Duodenal mucosa (tissue), 2 donors: ENCODE measurements around the gene PSG6.
"Not testable (repeated sequence)": the region's sequence is repeated elsewhere in the genome, so short reads cannot be mapped to it uniquely, and the experiment has no call there.

Source experiments
- H3K27ac ChIP-seq: one replicate; pipeline ENCODE4 v1.7.0; 2013; ENCODE audit warnings: low read depth, low read length
- H3K27me3 ChIP-seq, 2 donors: one replicate each; pipeline ENCODE4 v1.7.0; 2013; ENCODE audit warnings: low read length in 2 of 2, control low read depth in 1 of 2; ENCODE audit not compliant: insufficient read depth in 2 of 2, control insufficient read depth in 1 of 2
- H3K36me3 ChIP-seq, 2 donors: one replicate each; pipeline ENCODE4 v1.7.0; 2013; ENCODE audit warnings: low read length in 2 of 2, control low read depth in 1 of 2; ENCODE audit not compliant: insufficient read depth in 2 of 2, control insufficient read depth in 1 of 2
- H3K4me1 ChIP-seq, 2 donors: one replicate each; pipeline ENCODE4 v1.7.0; 2013; ENCODE audit warnings: low read length in 2 of 2, control low read depth in 1 of 2; ENCODE audit not compliant: insufficient read depth in 2 of 2, control insufficient read depth in 1 of 2
- H3K4me3 ChIP-seq, 2 donors: one replicate each; pipeline ENCODE4 v1.7.0; 2013; ENCODE audit warnings: low read length in 2 of 2, low read depth in 1 of 2
- H3K9ac ChIP-seq, 2 donors: one replicate each; pipeline ENCODE4 v1.7.0; 2013; ENCODE audit warnings: low read length in 2 of 2, low read depth in 1 of 2
- H3K9me3 ChIP-seq, 2 donors: one replicate each; pipeline ENCODE4 v1.7.0; 2013; ENCODE audit warnings: low read length in 2 of 2, control low read depth in 1 of 2; ENCODE audit not compliant: control insufficient read depth in 1 of 2

The PSG6 gene

GRCh38 chr19:42930214-42930613 is 12.5 kb upstream of the PSG6 start:
- H3K27ac ChIP-seq, H3K9ac ChIP-seq: not testable (repeated sequence)

GRCh38 chr19:42928896-42929295 is 11.2 kb upstream of the PSG6 start:
- Histone ChIP-seq H3K27me3 (no peaks in the 10 kb centered on the region), H3K4me1 (no peaks in the 10 kb centered on the region), H3K27ac (no peak overlapping the region), H3K9ac (no peak overlapping the region), H3K4me3 (no peak overlapping the region), H3K9me3 (no peaks in the 10 kb centered on the region), H3K36me3 (no peaks in the 10 kb centered on the region)

More at GRCh38 chr19:42930214-42930613, 12.5 kb upstream of the PSG6 start:
- H3K27me3 ChIP-seq, H3K4me3 ChIP-seq, H3K36me3 ChIP-seq, H3K4me1 ChIP-seq, H3K9me3 ChIP-seq: not testable (repeated sequence)

- no peak overlapping the region for H3K9ac ChIP-seq
Measured at GRCh38 chr19:42926781-42927180, 9.1 kb upstream of the PSG6 start.

GRCh38 chr19:42923106-42923505 is 5.4 kb upstream of the PSG6 start:
- H3K27me3 ChIP-seq, H3K4me1 ChIP-seq, H3K36me3 ChIP-seq, H3K4me3 ChIP-seq, H3K27ac ChIP-seq, H3K9ac ChIP-seq, H3K9me3 ChIP-seq: not testable (repeated sequence)

More at GRCh38 chr19:42926781-42927180, 9.1 kb upstream of the PSG6 start:
- H3K36me3 ChIP-seq = no peaks in the 10 kb centered on the region
- H3K27ac ChIP-seq = no peak overlapping the region
- no peaks in the 10 kb centered on the region for H3K9me3 ChIP-seq
- no peak overlapping the region for H3K4me3 ChIP-seq
- H3K27me3 ChIP-seq = no peaks in the 10 kb centered on the region
- H3K4me1 ChIP-seq = no peaks in the 10 kb centered on the region

- not testable (repeated sequence) for H3K4me3 ChIP-seq, H3K9ac ChIP-seq, H3K36me3 ChIP-seq, H3K9me3 ChIP-seq, H3K27ac ChIP-seq, H3K27me3 ChIP-seq, H3K4me1 ChIP-seq
Measured at GRCh38 chr19:42920971-42921370, 3.3 kb upstream of the PSG6 start.

GRCh38 chr19:42919757-42920079 is 2.0 kb upstream of the PSG6 start:
- Histone ChIP-seq H3K4me3 (no peak overlapping the region), H3K27me3 (no peaks in the 10 kb centered on the region), H3K4me1 (no peaks in the 10 kb centered on the region), H3K36me3 (no peaks in the 10 kb centered on the region), H3K9ac (no peak overlapping the region), H3K27ac (no peak overlapping the region), H3K9me3 (no peaks in the 10 kb centered on the region)

- H3K9me3 ChIP-seq, H3K4me3 ChIP-seq, H3K27me3 ChIP-seq: not testable (repeated sequence)
Measured at GRCh38 chr19:42919070-42919756, 1.5 kb upstream of the PSG6 start.

GRCh38 chr19:42918377-42919069 is 829 bp upstream of the PSG6 start:
- not testable (repeated sequence) for H3K36me3 ChIP-seq, H3K27me3 ChIP-seq, H3K9me3 ChIP-seq, H3K4me3 ChIP-seq, H3K9ac ChIP-seq, H3K4me1 ChIP-seq, H3K27ac ChIP-seq

More at GRCh38 chr19:42919070-42919756, 1.5 kb upstream of the PSG6 start:
- not testable (repeated sequence) for H3K9ac ChIP-seq, H3K4me1 ChIP-seq, H3K27ac ChIP-seq, H3K36me3 ChIP-seq

GRCh38 chr19:42916931-42917330 is 763 bp downstream of the PSG6 start:
- H3K27ac ChIP-seq, H3K4me1 ChIP-seq, H3K9me3 ChIP-seq, H3K4me3 ChIP-seq, H3K27me3 ChIP-seq, H3K36me3 ChIP-seq, H3K9ac ChIP-seq: not testable (repeated sequence)

- not testable (repeated sequence) for H3K9me3 ChIP-seq, H3K4me1 ChIP-seq, H3K9ac ChIP-seq, H3K27ac ChIP-seq, H3K4me3 ChIP-seq, H3K27me3 ChIP-seq, H3K36me3 ChIP-seq
Measured at GRCh38 chr19:42913516-42913915, 4.2 kb downstream of the PSG6 start.
